ENCODE measurements around the gene INAFM2. TPM values are rescaled to one million over a fixed set of nuclear protein-coding genes. Genes with fewer than 3 reads are reported as not detected.

The INAFM2 gene
- total RNA-seq, 1 donor from 2014 or later = 80.6 TPM

- H3K9me3 Mint-ChIP-seq (ENCODE audit: low read depth) = no peaks in the 10 kb centered on the region
- no peak overlapping the region for H3K4me3 Mint-ChIP-seq (ENCODE audit: unreplicated experiment)
- no peaks in the 10 kb centered on the region for H3K4me1 Mint-ChIP-seq (ENCODE audit: low read depth)
- H3K36me3 Mint-ChIP-seq (ENCODE audit: low read depth) = no peaks in the 10 kb centered on the region
- no peak for DNase-seq (ENCODE audit: low spot score)
- TF ChIP-seq CTCF (IDR thresholded peaks at IDR 0.05) = no peak
- no peak overlapping the region for H3K27ac Mint-ChIP-seq (ENCODE audit: unreplicated experiment)
- peaks cover 17% of the 10 kb centered on the region for H3K27me3 Mint-ChIP-seq (ENCODE audit: low read depth)
These were observed 46.0 kb upstream of the INAFM2 start for GRCh38 chr15:40277471-40277870.

GRCh38 chr15:40278026-40278425, 45.5 kb upstream of the INAFM2 start:
- Mint-ChIP-seq H3K36me3 (ENCODE audit: low read depth) (no peaks in the 10 kb centered on the region), H3K27ac (ENCODE audit: unreplicated experiment) (no peak overlapping the region), H3K27me3 (ENCODE audit: low read depth) (peaks cover 17% of the 10 kb centered on the region), H3K9me3 (ENCODE audit: low read depth) (no peaks in the 10 kb centered on the region), H3K4me1 (ENCODE audit: low read depth) (no peaks in the 10 kb centered on the region), H3K4me3 (ENCODE audit: unreplicated experiment) (no peak overlapping the region)
- DNase-seq (ENCODE audit: low spot score) = no peak
- no peak for TF ChIP-seq CTCF (IDR thresholded peaks at IDR 0.05)

- H3K36me3 Mint-ChIP-seq (ENCODE audit: low read depth) = no peaks in the 10 kb centered on the region
- H3K27ac Mint-ChIP-seq (ENCODE audit: unreplicated experiment) = no peak overlapping the region
- H3K4me1 Mint-ChIP-seq (ENCODE audit: low read depth) = no peaks in the 10 kb centered on the region
- peak; percentile 97 for TF ChIP-seq CTCF (IDR thresholded peaks at IDR 0.05)
- H3K9me3 Mint-ChIP-seq (ENCODE audit: low read depth) = no peaks in the 10 kb centered on the region
- H3K4me3 Mint-ChIP-seq (ENCODE audit: unreplicated experiment) = no peak overlapping the region
- peaks cover 17% of the 10 kb centered on the region for H3K27me3 Mint-ChIP-seq (ENCODE audit: low read depth)
- no peak for DNase-seq (ENCODE audit: low spot score)
These were observed 43.9 kb upstream of the INAFM2 start for GRCh38 chr15:40279437-40280141.

GRCh38 chr15:40280260-40281056, 43.0 kb upstream of the INAFM2 start:
- Mint-ChIP-seq H3K36me3 (ENCODE audit: low read depth) (no peaks in the 10 kb centered on the region), H3K27me3 (ENCODE audit: low read depth) (peaks cover 17% of the 10 kb centered on the region), H3K4me1 (ENCODE audit: low read depth) (peaks cover 6% of the 10 kb centered on the region), H3K4me3 (ENCODE audit: unreplicated experiment) (no peak overlapping the region), H3K9me3 (ENCODE audit: low read depth) (no peaks in the 10 kb centered on the region), H3K27ac (ENCODE audit: unreplicated experiment) (no peak overlapping the region)
- DNase-seq (ENCODE audit: low spot score) = no peak
- no peak for TF ChIP-seq CTCF (IDR thresholded peaks at IDR 0.05)

- no peaks in the 10 kb centered on the region for H3K9me3 Mint-ChIP-seq (ENCODE audit: low read depth)
- TF ChIP-seq CTCF (IDR thresholded peaks at IDR 0.05) = no peak
- H3K27me3 Mint-ChIP-seq (ENCODE audit: low read depth) = peaks cover 17% of the 10 kb centered on the region
- H3K36me3 Mint-ChIP-seq (ENCODE audit: low read depth) = no peaks in the 10 kb centered on the region
- no peak for DNase-seq (ENCODE audit: low spot score)
- H3K4me3 Mint-ChIP-seq (ENCODE audit: unreplicated experiment) = no peak overlapping the region
- H3K27ac Mint-ChIP-seq (ENCODE audit: unreplicated experiment) = no peak overlapping the region
- H3K4me1 Mint-ChIP-seq (ENCODE audit: low read depth) = peaks cover 10% of the 10 kb centered on the region
These were observed 42.3 kb upstream of the INAFM2 start for GRCh38 chr15:40281057-40281800.
